HepG2 (cell line): ENCODE data around the gene ZBTB45. TPM values are rescaled to one million over a fixed set of nuclear protein-coding genes. Genes with fewer than 3 reads are reported as not detected.

Source experiments
- BRCA1 ChIP-seq: sonication (generic); formaldehyde crosslinking; IDR thresholded peaks from 2 replicates; pipeline ENCODE4 v1.4.0; 2020; ENCODE audit warnings: missing genetic modification reagents
- KLF6 ChIP-seq: IDR thresholded peaks from 2 replicates; pipeline ENCODE4 v1.8.0; 2016; ENCODE audit warnings: missing biosample characterization, missing genetic modification reagents
- PHF5A ChIP-seq: IDR thresholded peaks from one replicate; pipeline ENCODE4 v1.6.1; 2018; ENCODE audit warnings: low read depth, missing genetic modification reagents; ENCODE audit not compliant: unreplicated experiment
- TBL1XR1 ChIP-seq: fragments of 150-350 bp; IDR thresholded peaks from 2 replicates; pipeline ENCODE4 v1.6.1; 2014; ENCODE audit warnings: borderline replicate concordance, low read length; ENCODE audit not compliant: partially characterized antibody
- TOE1 ChIP-seq: sonication (generic); formaldehyde crosslinking; IDR thresholded peaks from 2 replicates; pipeline ENCODE4 v1.4.0; 2020; ENCODE audit warnings: mild to moderate bottlenecking, missing genetic modification reagents
- TOPORS ChIP-seq: sonication (generic); formaldehyde crosslinking; IDR thresholded peaks from 2 replicates; pipeline ENCODE4 v1.8.0; 2023; ENCODE audit warnings: mild to moderate bottlenecking, missing genetic modification reagents
- UBTF ChIP-seq: sonication (generic); formaldehyde crosslinking; IDR thresholded peaks from 2 replicates; pipeline ENCODE4 v1.4.0; 2020; ENCODE audit warnings: mild to moderate bottlenecking, missing genetic modification reagents
- YY1 ChIP-seq: IDR thresholded peaks from 2 replicates; pipeline ENCODE4 v1.6.1; 2011; ENCODE audit warnings: low read length, low read depth, moderate library complexity, mild to moderate bottlenecking; ENCODE audit not compliant: insufficient read depth, insufficient replicate concordance
- ZBTB8A ChIP-seq: sonication (generic); formaldehyde crosslinking; IDR thresholded peaks from 2 replicates; pipeline ENCODE4 v1.4.0; 2020; ENCODE audit warnings: mild to moderate bottlenecking, low read depth, missing genetic modification reagents, borderline replicate concordance
- ZFX ChIP-seq: sonication (generic); formaldehyde crosslinking; IDR thresholded peaks from 2 replicates; pipeline ENCODE4 v1.4.0; 2020; ENCODE audit warnings: mild to moderate bottlenecking, low read depth, missing genetic modification reagents, moderate library complexity
- ZNF10 ChIP-seq: sonication (generic); formaldehyde crosslinking; IDR thresholded peaks from 2 replicates; pipeline ENCODE4 v1.4.0; 2020; ENCODE audit warnings: mild to moderate bottlenecking, low read depth, missing genetic modification reagents, borderline replicate concordance
- ZNF225 ChIP-seq: sonication (generic); formaldehyde crosslinking; IDR thresholded peaks from 2 replicates; pipeline ENCODE4 v1.4.0; 2020; ENCODE audit warnings: mild to moderate bottlenecking, missing genetic modification reagents
- ZNF543 ChIP-seq: sonication (generic); formaldehyde crosslinking; IDR thresholded peaks from 2 replicates; pipeline ENCODE4 v1.4.0; 2020; ENCODE audit warnings: mild to moderate bottlenecking, missing genetic modification reagents
- ZNF609 ChIP-seq: sonication (generic); formaldehyde crosslinking; IDR thresholded peaks from 2 replicates; pipeline ENCODE4 v1.4.0; 2020; ENCODE audit warnings: mild to moderate bottlenecking, missing genetic modification reagents, borderline replicate concordance
- ZNF878 ChIP-seq: sonication (generic); formaldehyde crosslinking; IDR thresholded peaks from 2 replicates; pipeline ENCODE4 v1.8.1; 2023; ENCODE audit warnings: mild to moderate bottlenecking, missing genetic modification reagents, moderate library complexity
- polyA plus RNA-seq, 8 experiments: library from polyadenylated mRNA; depleted of rRNA in 3 of 8; stranded (reverse) in 7 of 8; unstranded in 1 of 8; fragments of >200 nt; fragmentation: Illumina TruSeq in 4 of 8; extraction: Trizol in 4 of 8; gene quantifications; 2 replicates each; pipeline versions ENCODE4 v1.2.1 to v1.2.3, GENCODE V29; 2011 to 2016; ENCODE audit warnings: low read depth in 4 of 8, missing spikeins in 1 of 8, mixed read lengths in 1 of 8; ENCODE audit not compliant: insufficient read depth in 1 of 8
- total RNA-seq, 5 experiments: library from RNA; depleted of rRNA; stranded (reverse); fragments of >200 nt; fragmentation: Illumina TruSeq; extraction: Trizol; gene quantifications; 2 replicates each; pipeline ENCODE4 v1.2.3, GENCODE V29; 2016; ENCODE audit warnings: low read depth in 1 of 5
- TF ChIP-seq, protein P1 (sequence below): sonication (generic); formaldehyde crosslinking; IDR thresholded peaks from 2 replicates; pipeline ENCODE4 v1.9.0; 2021; ENCODE audit warnings: missing genetic modification reagents, mild to moderate bottlenecking, borderline replicate concordance
- TF ChIP-seq, protein P2 (sequence below): sonication (generic); formaldehyde crosslinking; IDR thresholded peaks from 2 replicates; pipeline ENCODE4 v1.5.0; 2020; ENCODE audit warnings: missing genetic modification reagents, mild to moderate bottlenecking, borderline replicate concordance

The ZBTB45 gene
- total and polyA plus RNA-seq, 2 of the 13 experiments (the other 11 are each of a cell fraction or from before 2014, with no cell fraction given): 3.0 to 3.7 TPM

DNA sequence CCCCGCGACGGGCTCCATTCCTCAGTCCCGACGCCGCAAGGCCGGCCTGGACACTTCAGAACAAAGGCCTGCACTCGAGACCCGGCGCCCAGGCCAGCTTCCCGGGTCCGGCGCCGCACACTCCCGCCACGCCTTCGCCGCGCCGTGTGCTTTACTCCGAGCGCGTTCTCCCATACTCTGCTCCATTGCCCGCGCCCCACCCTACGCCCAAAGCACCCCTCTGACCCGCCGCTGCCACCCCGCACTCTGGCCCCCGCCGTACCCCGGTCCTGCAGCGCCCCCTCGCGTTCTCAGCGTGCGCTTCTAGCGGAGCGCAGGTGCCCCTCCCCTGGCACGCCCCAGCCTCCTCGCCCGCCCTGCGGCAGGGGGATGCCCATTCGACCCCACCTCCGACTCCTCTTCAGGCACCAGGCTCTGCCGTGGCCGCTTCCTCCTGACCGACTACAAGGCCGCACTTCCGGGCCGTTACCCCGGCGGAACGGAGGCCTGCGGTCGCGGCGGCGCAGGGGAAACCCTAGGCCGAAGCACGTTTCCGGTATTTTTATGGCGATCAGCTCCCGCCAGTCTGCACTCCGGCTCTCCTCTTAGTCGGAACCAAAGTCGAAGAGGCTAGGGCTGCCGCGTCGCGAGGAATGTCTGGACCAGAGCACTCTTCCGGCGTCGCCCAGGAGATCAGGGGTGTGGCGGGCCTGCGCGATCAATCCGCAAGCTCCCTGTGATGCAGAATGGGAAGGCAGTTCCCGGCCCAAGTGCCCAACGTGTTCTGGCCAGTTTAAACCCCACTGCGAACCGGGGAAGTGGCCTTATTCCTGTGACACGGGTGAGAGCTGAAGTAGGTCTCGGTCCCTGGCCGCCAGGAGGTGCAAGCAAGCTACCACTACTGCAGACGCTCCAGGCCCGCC is at the start of gene ZBTB45 (continued):
- peak; percentile 67 for TF ChIP-seq ZNF609 (CRISPR knock-in tag)
- TF ChIP-seq TOPORS: peak; percentile 46; the same call in 1 of the 2 replicates
- peak; percentile 98 for TF ChIP-seq ZNF543 (CRISPR knock-in tag)
- peak; percentile 65; the same call in 1 of the 2 replicates for TF ChIP-seq ZNF878 (CRISPR knock-in tag)
- TF ChIP-seq ZNF10 (CRISPR knock-in tag): no peak
- TF ChIP-seq, protein P1, sequence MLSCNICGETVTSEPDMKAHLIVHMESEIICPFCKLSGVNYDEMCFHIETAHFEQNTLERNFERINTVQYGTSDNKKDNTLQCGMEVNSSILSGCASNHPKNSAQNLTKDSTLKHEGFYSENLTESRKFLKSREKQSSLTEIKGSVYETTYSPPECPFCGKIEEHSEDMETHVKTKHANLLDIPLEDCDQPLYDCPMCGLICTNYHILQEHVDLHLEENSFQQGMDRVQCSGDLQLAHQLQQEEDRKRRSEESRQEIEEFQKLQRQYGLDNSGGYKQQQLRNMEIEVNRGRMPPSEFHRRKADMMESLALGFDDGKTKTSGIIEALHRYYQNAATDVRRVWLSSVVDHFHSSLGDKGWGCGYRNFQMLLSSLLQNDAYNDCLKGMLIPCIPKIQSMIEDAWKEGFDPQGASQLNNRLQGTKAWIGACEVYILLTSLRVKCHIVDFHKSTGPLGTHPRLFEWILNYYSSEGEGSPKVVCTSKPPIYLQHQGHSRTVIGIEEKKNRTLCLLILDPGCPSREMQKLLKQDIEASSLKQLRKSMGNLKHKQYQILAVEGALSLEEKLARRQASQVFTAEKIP: no peak
- TF ChIP-seq ZNF225 (CRISPR knock-in tag): peak; percentile 90; the same call in 1 of the 2 replicates
- TF ChIP-seq KLF6 (CRISPR knock-in tag): peak; percentile 87
- no peak for TF ChIP-seq BRCA1 (CRISPR knock-in tag)
- TF ChIP-seq ZBTB8A: 0 out of 2 replicates have a peak, but pooled peaks have one; percentile 39
- peak; percentile 98 for TF ChIP-seq UBTF (CRISPR knock-in tag)
- TF ChIP-seq TOE1 (CRISPR knock-in tag): peak; percentile 72; the same call in 1 of the 2 replicates
- peak; percentile 91 for TF ChIP-seq YY1
- TF ChIP-seq TBL1XR1: peak; percentile 80
- TF ChIP-seq PHF5A: peak; percentile 77
- TF ChIP-seq, protein P2, sequence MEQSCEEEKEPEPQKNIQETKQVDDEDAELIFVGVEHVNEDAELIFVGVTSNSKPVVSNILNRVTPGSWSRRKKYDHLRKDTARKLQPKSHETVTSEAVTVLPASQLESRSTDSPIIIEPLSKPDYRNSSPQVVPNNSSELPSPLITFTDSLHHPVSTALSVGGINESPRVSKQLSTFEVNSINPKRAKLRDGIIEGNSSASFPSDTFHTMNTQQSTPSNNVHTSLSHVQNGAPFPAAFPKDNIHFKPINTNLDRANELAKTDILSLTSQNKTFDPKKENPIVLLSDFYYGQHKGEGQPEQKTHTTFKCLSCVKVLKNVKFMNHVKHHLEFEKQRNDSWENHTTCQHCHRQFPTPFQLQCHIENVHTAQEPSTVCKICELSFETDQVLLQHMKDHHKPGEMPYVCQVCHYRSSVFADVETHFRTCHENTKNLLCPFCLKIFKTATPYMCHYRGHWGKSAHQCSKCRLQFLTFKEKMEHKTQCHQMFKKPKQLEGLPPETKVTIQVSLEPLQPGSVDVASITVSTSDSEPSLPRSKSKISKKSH (CRISPR knock-in tag): peak; percentile 48; the same call in 1 of the 2 replicates
- TF ChIP-seq ZFX (CRISPR knock-in tag): peak; percentile 100
